ENCODE measurements around the gene OTUD5. TPM values are rescaled to one million over a fixed set of nuclear protein-coding genes. Genes with fewer than 3 reads are reported as not detected.

Gene OTUD5
- total RNA-seq = 64.4 to 66.0 TPM (median 64.5 TPM) in 3 replicates

GRCh38 chrX:48957477-48957826, at the start of gene OTUD5:
Gene OTUD5 (minus strand): TSS chrX:48957607. CDS start chrX:48957570, 37 bp downstream.
- peak within 1 kb of the TSS; percentile 100 for H3K27ac Mint-ChIP-seq
- peaks cover 10% of the 10 kb centered on the region for H3K9me3 Mint-ChIP-seq
- peak within 1 kb of the TSS; percentile 100 for H3K4me3 Mint-ChIP-seq
- peaks cover 2% of the 10 kb centered on the region for H3K36me3 Mint-ChIP-seq
- no peaks in the 10 kb centered on the region for H3K27me3 Mint-ChIP-seq (ENCODE audit: low read depth)
- peaks cover 30% of the 10 kb centered on the region for H3K4me1 Mint-ChIP-seq
- DNase-seq (ENCODE audit: low spot score in 2 of 2, unreplicated experiment in 2 of 2) = no peak
- TF ChIP-seq CTCF (IDR thresholded peaks at IDR 0.05; ENCODE audit: unreplicated experiment) = no peak

GRCh38 chrX:49003696-49004095, 46.3 kb upstream of the OTUD5 start:
- Mint-ChIP-seq H3K9me3 (peaks cover 5% of the 10 kb centered on the region), H3K36me3 (peaks cover under 1% of the 10 kb centered on the region), H3K4me3 (peak overlapping the region; percentile 7), H3K27ac (peak overlapping the region; percentile 71), H3K4me1 (peaks cover 14% of the 10 kb centered on the region), H3K27me3 (ENCODE audit: low read depth) (no peaks in the 10 kb centered on the region)
- TF ChIP-seq CTCF (IDR thresholded peaks at IDR 0.05; ENCODE audit: unreplicated experiment) = no peak
- DNase-seq (ENCODE audit: low spot score in 2 of 2, unreplicated experiment in 2 of 2) = no peak

GRCh38 chrX:49002091-49002935, 44.9 kb upstream of the OTUD5 start, which contains the start of gene GRIPAP1:
Gene GRIPAP1 (minus strand): TSS chrX:49002264. CDS start chrX:49002229, 35 bp downstream.
- no peaks in the 10 kb centered on the region for H3K27me3 Mint-ChIP-seq (ENCODE audit: low read depth)
- peaks cover 5% of the 10 kb centered on the region for H3K9me3 Mint-ChIP-seq
- DNase-seq (ENCODE audit: low spot score in 2 of 2, unreplicated experiment in 2 of 2) = peak; percentile 52 to 72
- no peak for TF ChIP-seq CTCF (IDR thresholded peaks at IDR 0.05; ENCODE audit: unreplicated experiment)
- peak within 1 kb of the TSS; percentile 98 for H3K4me3 Mint-ChIP-seq
- peak within 1 kb of the TSS; percentile 96 for H3K27ac Mint-ChIP-seq
- H3K36me3 Mint-ChIP-seq = peaks cover 12% of the 10 kb centered on the region
- H3K4me1 Mint-ChIP-seq = peaks cover 14% of the 10 kb centered on the region

GRCh38 chrX:49001521-49002090, 44.2 kb upstream of the OTUD5 start:
- H3K27ac Mint-ChIP-seq = peak overlapping the region; percentile 96
- peaks cover 19% of the 10 kb centered on the region for H3K36me3 Mint-ChIP-seq
- peak overlapping the region; percentile 98 for H3K4me3 Mint-ChIP-seq
- peaks cover 6% of the 10 kb centered on the region for H3K9me3 Mint-ChIP-seq
- peaks cover 14% of the 10 kb centered on the region for H3K4me1 Mint-ChIP-seq
- TF ChIP-seq CTCF (IDR thresholded peaks at IDR 0.05; ENCODE audit: unreplicated experiment) = no peak
- no peaks in the 10 kb centered on the region for H3K27me3 Mint-ChIP-seq (ENCODE audit: low read depth)
- no peak for DNase-seq (ENCODE audit: low spot score in 2 of 2, unreplicated experiment in 2 of 2)

GRCh38 chrX:49000636-49001035, 43.2 kb upstream of the OTUD5 start:
- Mint-ChIP-seq H3K27ac (no peak overlapping the region), H3K4me3 (peak overlapping the region; percentile 98), H3K36me3 (peaks cover 23% of the 10 kb centered on the region), H3K4me1 (peaks cover 14% of the 10 kb centered on the region), H3K9me3 (peaks cover 8% of the 10 kb centered on the region), H3K27me3 (ENCODE audit: low read depth) (no peaks in the 10 kb centered on the region)
- TF ChIP-seq CTCF (IDR thresholded peaks at IDR 0.05; ENCODE audit: unreplicated experiment) = no peak
- DNase-seq (ENCODE audit: low spot score in 2 of 2, unreplicated experiment in 2 of 2) = no peak

Measured in mesothelial cell of epicardium (in vitro differentiated cells).